ENCODE measurements around the gene PIGU.

Gene PIGU

DNA sequence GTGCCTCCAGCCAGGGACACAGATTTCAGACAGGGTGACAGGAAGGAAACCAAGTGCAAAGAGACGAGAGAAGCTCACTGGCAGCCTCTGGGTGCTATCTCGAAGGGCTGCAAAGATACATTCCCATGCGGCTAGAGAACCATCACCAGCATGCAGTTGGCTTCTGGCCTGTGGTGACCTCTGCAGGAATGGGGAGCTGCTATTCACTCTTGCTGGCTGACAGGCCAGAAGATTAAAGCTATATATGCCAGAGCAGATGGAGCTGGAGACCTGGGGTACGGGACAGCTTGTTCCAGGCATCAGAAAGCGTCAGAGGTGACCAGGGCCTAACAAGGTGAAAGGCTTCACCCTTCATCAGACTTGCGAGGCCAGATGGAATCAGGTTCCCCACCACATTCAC is 98.4 kb downstream of the PIGU start:
- DNase-seq (ENCODE audit: low spot score) = no peak

DNA sequence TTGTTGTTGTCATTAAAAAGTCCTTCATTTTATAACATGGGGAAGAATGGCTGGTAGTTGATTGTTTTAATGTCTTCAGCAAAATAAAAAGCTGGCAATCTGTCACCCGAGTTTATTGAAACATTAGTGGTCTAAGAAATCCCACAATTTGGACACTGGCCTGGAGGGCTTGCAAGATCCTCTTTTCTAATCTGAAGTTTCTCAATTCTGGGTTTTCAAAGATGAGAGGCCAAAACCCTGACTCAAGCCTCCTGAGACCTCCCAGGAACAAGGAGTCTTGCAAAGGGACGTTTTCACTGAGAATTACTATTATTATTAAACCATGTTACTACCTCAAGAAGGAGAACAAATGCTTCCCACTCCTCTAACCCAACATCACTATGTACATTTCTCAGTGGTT is 98.9 kb downstream of the PIGU start:
- DNase-seq (ENCODE audit: low spot score) = no peak

DNA sequence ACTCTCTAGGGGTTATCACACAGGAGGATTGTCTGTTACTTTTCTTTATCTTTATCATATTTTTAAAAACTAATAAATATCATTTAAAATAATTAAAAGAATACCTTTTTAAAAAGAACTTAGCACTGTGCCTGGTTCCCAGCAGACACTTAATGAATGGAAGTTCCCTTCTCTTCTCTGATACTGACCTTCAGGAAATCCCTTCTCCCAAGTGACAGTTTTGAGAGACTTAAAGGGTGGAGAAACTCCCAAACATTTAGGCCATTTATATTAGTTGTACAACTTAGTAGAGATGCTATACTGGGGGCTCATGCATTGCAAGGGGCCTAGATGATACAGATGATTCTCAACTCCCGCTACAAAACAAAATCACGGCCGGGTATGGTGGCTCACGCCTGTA is 99.8 kb downstream of the PIGU start:
- DNase-seq (ENCODE audit: low spot score) = no peak

DNA sequence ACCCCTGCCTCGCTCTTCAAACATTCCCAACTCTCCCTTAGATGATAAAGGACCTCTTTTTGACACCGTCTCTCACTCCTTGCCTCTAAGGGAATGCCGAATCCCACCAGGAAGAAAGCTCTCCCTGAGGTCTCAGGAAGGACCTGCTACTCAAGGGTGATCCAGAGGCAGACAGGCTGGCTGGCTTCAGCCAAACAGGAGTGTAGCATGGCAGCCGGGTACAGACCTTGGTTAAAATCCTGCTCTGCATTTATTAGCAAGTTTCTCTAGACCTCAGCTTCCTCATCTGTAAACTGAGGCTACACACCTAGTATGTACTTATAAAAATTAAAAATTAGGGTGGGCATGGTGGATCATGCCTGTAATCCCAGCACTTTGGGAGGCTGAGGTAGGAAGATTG is 101.1 kb downstream of the PIGU start:
- no peak for DNase-seq (ENCODE audit: low spot score)

DNA sequence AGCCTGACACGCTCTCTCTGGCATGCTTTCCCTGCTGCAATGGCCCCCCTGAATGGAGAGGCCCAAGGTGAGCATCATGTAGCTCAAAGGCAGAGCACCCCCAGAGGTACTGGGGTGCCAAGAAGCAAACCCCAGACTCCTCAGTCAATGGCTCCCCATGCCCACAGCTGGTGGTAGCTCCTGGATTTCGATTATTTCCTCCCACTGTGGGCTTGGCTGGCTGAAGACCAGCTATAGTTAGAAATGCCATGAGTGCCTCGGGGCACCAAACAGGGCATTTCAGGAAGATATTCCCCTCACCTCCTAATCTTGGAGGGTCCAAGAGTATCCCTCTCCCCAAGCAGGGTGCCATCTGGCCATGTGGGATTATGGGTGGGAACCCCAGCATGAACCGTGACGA is 101.6 kb downstream of the PIGU start:
- no peak for DNase-seq (ENCODE audit: low spot score)

DNA sequence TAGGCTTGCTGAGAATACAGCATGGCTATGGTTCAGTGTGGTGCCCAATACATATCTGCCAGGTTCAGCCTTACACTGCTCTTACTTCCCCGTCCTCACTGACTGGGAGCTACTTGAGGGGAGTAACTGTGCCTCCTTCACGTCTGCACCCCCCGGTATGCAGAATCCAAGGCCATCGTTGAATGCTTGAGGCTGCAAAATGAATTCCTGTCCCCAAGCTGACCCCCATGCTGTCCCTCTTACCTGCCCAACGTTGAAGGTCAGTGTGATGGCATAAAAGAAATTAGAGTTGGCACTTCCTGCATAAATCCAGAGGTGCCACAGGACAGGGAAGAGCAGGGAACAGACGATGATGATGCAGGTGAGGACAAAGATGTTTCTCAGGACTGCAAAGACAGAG is 102.0 kb downstream of the PIGU start:
- DNase-seq (ENCODE audit: low spot score) = no peak

DNA sequence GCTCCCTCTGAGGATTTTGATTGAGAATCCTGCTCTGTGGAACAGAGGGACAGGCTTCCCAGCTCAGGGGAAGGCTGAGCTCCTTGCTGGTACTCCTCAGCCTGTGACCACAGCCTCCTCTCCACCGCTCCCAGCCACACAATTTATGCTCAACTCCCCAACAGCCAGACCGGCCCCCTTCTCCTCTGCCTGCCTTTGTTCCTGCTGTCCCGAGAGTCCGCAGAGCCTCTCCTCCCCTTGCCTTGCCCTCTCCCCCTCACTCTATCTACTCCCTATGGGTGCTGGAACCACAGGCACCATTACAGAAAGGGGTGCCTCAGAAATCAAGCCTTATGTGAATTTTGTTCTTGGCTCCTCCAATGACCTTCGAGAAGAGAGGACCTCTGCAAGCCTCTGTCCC is 102.5 kb downstream of the PIGU start:
- no peak for DNase-seq (ENCODE audit: low spot score)

DNA sequence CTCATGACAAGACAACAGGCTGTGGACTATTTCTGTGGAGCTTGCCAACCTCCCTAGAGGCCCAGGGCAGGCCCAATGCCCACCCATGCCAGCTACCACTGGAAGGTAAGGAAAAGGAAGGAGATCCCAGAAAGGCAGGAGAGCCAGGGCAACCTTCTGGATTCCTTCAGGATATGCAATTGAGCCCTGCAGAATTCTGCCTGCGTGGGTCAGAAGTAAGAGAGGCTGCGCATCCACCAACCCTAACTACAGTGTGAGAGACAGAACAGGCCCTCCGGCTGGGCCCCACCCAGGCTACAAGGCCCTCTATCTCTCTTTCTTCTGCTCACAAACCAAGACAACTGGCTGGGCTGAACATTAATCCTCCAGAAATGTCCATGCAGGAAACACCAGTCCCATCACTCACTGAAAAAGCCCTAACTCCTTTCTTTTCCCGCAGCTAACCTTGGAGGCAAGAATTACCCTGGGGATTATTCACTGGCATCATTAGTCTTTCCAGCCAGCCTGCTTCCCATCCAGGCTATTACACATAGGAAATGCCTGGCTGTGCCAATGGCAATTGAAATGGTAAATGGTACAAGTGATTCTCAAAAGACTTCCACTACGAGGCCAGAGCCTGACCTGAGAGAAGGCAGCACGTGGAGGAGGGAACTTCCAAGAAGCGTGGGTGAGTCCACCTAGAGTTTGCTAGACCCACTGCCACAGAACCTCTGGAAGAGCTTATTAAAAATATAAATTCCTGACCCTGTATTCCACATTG is 103.2 kb downstream of the PIGU start:
- no peak for DNase-seq (ENCODE audit: low spot score)

DNA sequence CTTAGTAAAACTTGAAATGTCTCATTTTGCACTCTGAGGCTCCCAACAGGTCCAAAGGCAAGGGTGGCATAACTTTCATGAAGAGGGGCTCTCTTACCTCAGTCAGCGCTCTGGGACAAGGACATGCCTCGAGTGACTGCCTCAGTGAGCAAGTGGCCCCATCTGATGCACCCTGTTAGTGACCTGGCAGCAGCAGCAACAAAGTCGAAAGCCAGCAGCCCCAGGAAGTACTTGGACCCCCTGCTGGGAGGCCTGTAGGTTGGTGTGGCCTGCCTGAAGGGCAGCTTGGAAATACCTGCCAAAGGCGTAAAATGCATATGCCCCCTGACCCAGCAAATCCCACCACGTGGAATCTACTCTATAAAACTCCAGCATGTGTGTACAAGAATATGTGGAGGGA is 105.1 kb downstream of the PIGU start:
- no peak for DNase-seq (ENCODE audit: low spot score)

DNA sequence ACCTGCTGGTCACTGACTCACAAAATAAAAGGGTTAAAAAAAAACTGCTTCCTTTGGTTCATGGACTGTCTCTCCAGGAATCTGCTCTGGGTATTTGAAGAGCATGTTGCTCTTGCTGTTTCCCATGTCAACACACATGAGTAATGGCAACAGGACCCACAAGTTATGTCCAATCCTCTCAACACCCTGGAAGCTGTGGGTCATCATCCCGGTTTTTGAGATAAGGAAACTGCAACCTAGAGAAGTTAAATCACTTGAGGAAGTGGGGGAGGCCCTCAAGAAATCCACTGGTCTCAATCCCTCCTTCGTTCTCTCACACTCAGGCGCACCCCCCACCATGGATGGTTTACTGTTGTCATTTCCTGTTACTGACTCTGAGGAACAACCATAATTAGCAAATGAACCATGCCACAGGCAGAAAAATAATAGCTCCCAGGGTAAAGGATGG is 106.0 kb downstream of the PIGU start:
- no peak for DNase-seq (ENCODE audit: low spot score)

DNA sequence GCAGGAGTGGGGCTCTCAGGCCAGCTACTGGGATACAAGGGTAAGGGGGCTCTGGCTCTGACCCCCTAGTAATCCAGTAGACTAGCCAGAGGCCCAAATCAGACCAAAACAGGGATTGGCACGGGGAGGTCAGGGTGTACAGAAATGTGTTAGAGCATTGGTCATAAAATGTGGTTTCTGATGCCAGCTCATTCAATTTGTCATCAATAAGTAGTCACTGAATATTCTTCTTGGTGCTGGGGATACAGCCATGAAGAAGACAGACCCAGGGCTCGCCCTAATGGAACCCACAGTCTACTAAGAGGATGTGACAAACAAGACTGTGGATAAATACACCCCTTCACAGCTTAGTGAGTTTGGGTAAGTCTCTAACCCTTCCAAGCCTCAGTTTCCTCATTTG is 107.3 kb downstream of the PIGU start:
- no peak for DNase-seq (ENCODE audit: low spot score)

DNA sequence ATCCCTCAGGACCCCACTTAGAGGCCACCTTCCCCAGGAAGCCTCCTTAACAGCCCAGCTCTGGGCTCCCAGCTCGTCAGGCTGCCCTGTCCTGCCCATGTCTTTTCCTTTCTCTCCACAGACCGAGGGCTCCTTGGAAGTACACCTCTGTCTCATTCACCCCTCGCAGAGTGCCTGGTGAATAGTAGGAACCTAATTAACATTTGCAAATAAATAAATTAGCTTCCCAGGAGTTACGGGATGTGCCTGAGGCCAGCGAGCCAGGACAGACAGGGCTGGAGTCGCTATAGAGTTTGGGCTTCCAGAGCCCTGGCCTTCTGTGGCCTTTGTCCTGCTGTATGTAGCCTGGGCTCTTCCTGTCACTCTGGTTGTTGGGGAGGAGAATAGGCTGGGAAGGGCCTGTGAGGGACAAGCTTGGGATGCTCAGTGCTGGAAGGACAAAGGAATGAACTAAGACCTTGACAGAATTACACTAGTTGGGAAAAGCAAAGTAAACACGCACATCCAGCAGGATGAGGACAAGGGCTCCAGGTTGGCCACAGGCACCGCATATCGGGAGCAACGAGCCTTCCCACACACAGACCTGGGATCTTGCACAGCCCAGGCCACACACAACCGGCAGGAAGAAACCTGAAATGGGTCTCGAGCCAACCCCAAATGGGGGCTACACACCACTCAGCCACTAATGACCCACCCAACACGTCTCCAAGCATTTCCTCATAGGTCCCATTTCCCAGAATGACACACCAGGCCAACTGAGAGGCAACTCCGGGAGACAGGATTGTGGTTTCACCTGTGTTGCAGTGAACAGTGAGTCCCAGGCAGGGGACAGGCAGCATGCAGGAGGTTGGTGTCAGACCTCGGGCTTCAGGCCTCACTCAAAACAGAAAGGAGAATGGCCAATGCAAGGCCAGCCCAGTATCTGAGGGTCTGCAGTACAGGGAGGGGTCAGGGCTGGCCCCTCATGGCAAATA is 108.7 kb downstream of the PIGU start:
- no peak for DNase-seq (ENCODE audit: low spot score)

DNA sequence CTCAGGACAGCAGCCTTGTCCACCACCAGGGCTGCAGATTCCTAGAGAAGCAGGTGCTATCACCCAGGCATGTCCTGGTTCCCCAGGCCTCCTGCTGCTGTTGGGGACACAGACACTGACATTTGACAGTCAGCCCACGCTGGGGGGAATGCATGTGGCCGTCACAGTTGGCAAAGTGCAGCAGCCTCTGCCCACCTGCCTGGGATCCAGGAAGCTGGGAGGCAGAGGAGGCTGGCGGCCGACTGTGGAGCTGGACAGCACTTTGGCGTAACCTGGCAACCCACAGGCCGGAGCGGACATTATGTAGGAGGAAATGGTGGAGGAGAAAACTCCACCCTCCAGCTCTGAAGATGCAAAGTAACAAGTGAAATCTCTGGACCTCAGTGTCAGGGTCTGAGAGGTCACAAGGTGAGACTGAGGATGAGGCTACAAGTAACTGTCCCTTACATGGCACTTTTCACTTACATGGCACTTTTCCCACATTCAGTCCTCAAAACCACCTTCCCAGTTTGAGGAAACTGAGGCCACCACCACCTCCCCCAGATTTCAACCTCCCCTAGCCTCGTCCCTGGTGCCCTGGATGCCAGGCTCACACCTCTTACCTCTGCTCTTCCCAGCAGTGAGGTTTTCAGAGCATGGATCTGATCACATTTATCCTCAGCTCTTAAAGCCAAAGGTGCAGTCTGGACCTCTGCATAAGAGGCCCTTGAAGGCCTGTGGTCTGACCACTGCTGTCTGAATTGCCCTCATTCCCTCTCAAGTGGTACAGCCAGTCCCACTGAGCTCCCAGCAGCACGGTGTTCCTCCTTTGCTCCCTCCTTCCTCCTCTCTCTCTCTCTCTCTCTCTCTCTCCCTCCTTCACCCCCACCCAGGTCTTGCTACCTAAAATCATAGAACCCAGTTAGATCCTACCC is 109.7 kb downstream of the PIGU start:
- DNase-seq (ENCODE audit: low spot score) = no peak

DNA sequence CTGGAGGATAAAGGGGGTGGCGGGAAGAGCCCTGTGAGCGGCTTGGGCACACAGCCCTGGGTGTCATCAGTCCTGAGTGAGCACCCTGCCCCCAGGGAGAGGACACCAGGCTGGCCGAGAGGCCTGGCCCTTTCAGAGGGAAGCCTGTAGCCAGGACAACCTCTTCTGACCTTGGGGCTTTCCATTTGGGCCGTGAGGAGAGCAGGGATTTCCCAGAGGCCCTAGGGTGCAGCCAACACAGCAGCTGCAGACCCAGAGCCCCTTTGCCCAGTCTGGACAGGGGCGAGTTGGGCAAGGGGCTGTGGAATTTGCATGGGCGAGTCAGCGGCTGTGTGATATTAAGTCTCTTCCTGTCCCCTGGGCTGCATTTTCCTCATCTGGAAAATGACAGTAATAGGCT is 112.1 kb downstream of the PIGU start:
- DNase-seq (ENCODE audit: low spot score) = no peak

DNA sequence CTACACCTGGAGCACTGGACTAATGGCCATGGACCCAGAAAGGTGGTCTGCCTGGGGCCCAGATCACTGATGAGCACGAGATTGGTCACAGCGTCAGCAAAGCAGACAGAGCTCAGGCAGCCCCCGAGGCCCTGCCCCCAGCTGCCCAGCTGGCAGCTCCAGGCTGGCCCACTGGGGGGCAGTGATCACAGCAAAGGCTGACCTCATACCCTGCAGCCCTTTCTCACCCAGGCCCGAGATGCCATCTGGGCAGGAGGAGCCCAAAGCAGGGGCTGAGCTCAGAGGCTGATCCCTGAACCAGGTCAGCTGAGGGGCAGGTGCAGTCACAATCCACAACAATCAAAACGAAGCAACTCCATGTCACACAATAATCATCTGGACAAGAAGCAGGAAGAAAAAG is 114.3 kb downstream of the PIGU start:
- DNase-seq (ENCODE audit: low spot score) = peak; percentile 70

DNA sequence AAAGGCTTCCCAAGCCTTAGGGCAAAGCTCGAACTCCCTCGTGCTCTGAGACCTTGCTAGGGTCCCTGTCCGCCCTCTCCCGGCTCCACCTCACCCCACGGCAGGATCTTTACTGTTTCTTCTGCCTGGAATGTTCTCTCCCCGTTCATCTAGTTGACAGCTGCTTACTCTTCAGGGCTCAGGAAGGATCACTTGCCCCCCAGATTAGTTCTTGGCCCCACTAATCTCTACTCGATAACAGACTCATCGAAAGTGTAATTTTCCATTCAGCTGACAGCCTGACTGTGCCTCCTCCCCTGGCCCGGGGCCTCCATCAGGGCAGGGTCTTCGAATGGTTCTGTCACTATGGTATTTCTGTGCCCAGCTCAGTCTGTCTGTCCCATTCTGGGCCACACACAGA is 115.2 kb downstream of the PIGU start:
- DNase-seq (ENCODE audit: low spot score) = no peak

DNA sequence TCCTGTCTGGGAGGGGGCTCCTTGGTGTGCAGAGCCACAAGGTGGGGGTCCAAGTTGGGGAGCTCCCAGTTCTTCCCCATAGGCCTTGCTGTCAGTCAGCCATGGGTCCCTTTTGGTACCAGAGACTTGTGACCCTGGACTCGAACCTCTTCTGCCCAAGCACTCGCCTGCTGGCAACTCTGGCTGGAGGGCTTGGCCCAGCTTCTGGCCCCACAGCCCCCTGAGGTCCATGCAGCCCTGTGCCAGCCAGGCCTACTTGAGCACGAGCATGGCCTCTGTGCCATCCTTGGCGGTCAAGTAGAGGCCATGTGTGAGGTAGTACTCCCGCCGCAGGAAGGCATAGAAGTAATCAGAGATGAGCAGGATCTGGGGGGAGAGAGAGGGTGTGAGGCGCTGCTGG is 116.3 kb downstream of the PIGU start:
- DNase-seq (ENCODE audit: low spot score) = no peak

DNA sequence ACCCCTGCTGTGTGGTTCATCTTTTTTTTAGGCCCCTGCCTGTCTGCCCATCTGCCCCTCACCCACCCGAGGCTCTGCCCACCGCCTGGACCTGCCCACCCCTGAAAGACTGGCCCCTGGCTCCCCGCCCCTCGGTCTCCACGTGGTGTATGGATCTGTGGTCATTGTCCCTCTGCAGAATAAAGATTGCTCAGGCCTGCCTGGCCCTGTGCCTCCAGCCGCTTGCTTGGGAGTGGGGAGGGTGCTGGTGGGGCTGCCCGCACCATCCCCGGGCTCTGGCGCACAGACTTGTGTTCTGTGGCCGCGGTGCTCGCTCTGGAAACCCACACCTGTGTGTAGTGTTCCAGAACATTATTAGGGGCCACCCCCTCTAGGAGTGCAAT is 116.8 kb downstream of the PIGU start:
- DNase-seq (ENCODE audit: low spot score) = no peak

DNA sequence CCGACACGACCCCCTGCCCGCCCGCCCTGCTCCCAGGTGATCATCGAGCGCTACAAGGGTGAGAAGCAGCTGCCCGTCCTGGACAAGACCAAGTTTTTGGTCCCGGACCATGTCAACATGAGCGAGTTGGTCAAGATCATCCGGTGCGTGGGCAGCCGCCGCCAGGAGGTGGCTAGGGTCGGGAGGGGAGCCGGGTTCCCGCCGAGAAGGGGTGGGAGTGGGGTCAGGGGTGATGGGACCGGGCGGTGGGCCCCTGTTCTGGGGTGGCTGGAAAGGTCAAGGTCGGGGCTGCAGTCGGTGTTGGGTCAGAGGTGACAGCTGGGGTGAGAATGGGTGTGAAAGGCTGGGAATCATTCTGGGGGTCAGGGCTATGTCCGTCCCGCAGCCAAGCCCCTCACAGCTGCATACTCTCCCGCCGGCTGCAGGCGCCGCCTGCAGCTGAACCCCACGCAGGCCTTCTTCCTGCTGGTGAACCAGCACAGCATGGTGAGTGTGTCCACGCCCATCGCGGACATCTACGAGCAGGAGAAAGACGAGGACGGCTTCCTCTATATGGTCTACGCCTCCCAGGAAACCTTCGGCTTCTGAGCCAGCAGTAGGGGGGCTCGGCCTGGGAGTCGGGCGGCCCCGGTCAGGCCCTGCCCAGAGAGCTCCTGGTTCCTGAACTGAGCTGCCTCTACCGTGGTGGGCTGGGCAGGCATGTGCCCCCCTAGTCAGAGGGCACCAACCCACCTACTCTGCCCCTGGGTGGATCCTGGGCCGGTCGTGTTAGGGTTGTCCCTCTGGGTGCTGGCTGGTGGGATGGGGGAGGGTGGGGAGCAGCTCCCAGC is 117.4 kb downstream of the PIGU start:
- DNase-seq (ENCODE audit: low spot score) = no peak

DNA sequence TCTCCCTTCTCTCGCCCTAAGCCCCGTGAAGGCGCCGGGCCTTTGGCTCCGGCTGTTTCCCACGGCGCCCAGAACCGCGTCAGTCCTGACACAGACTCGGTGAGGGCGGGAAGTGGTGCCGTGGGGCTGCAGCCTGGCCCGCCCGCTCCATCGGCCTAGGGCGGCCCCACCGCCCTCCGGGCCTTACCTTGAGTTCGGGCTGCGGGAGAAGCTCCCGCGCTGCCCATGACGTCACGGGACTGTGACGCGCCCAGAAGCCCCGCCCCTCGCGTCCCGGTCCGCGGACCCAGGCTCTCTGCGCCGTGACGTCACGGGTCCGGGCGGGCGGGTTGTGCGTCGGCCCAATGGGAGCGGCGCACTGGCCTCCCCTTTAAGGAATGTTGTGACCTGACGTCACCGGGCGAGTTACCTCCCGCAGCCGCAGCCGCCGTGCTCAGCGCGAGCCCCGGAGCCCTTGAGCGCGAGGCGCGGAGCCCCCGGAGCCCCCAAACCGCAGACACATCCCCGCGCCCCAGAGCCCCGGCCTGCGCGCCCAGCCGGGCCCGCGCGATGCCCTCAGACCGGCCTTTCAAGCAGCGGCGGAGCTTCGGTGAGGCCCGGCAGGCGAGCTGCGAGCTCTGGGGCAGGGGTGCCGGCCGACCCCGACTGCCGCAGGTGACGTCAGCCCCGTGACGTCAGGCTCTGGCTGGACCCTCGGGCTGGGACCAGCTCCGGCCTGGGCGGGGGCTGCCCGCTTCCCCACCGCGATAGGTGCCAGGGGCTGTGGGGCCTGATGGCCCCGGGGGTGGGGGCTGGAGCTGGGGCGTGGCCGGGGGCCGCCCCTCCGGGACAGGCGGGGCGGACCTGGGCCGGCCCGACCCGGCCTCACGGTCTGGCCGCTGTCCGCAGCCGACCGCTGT is 118.3 kb downstream of the PIGU start, which contains the start of gene MAP1LC3A:
MAP1LC3A (plus strand) TSS at position 399 of the 899 bp plus-strand sequence; CDS start at position 550, 151 bp downstream.
- peak; percentile 99 for DNase-seq (ENCODE audit: low spot score)
